H1 (cell line): ENCODE data around the gene TEX101. TPM values are rescaled to one million over a fixed set of nuclear protein-coding genes. Genes with fewer than 3 reads are reported as not detected.
"Not testable (repeated sequence)": the region's sequence is repeated elsewhere in the genome, so short reads cannot be mapped to it uniquely, and the experiment has no call there.

Experiments used
- CTCF ChIA-PET: fragments of 300-600 bp; sonication (Branson Sonifier 250); formaldehyde crosslinking; loops from one replicate; lab custom pipeline; 2021; ENCODE audit not compliant: partially characterized antibody; lab: Charles Lee
- POLR2A ChIA-PET: fragments of 300-600 bp; sonication (Branson Sonifier 250); formaldehyde crosslinking; loops from one replicate; lab custom pipeline; 2021; ENCODE audit warnings: inconsistent platforms; ENCODE audit not compliant: partially characterized antibody; lab: Charles Lee
- DNase-seq, 2 experiments: peaks; one replicate each; pipeline versions ENCODE4 v3.0.0 to v3.0.0-alpha.2; 2010 to 2022; ENCODE audit warnings: low spot score in 2 of 2, low read depth in 1 of 2, mixed read lengths in 1 of 2
- FAIRE-seq: peaks from 2 replicates; lab custom pipeline; 2011; peaks lifted over from hg19 to GRCh38; lab: Jason Lieb, UNC
- H2AFZ ChIP-seq: 2 replicates; pipeline ENCODE4 v1.8.1; 2012; ENCODE audit warnings: low read length, inconsistent platforms
- H2AK5ac ChIP-seq: 2 replicates; pipeline ENCODE4 v1.6.1; 2013; ENCODE audit warnings: low read depth, low read length
- H2BK120ac ChIP-seq: replicated peaks from 2 replicates; pipeline ENCODE3; 2013; ENCODE audit warnings: low read depth, low read length, inconsistent platforms
- H2BK12ac ChIP-seq: 2 replicates; pipeline ENCODE4 v1.6.1; 2013; ENCODE audit warnings: low read depth, low read length
- H2BK15ac ChIP-seq: 2 replicates; pipeline ENCODE4 v1.6.1; 2013; ENCODE audit warnings: low read length
- H2BK20ac ChIP-seq: 2 replicates; pipeline ENCODE4 v1.6.1; 2013; ENCODE audit warnings: low read length
- H2BK5ac ChIP-seq: 2 replicates; pipeline ENCODE4 v1.6.1; 2013; ENCODE audit warnings: low read depth, low read length
- H3K14ac ChIP-seq: 2 replicates; pipeline ENCODE4 v1.6.1; 2013; ENCODE audit warnings: inconsistent platforms; ENCODE audit not compliant: insufficient read length
- H3K18ac ChIP-seq: 2 replicates; pipeline ENCODE4 v1.6.1; 2013; ENCODE audit warnings: low read length; ENCODE audit errors: extremely low read depth
- H3K23ac ChIP-seq: 2 replicates; pipeline ENCODE4 v1.6.1; 2013; ENCODE audit warnings: inconsistent platforms; ENCODE audit not compliant: insufficient read length
- H3K23me2 ChIP-seq: 2 replicates; pipeline ENCODE4 v1.6.1; 2013; ENCODE audit warnings: low read depth, low read length
- H3K27ac ChIP-seq: 2 replicates; pipeline ENCODE4 v1.6.1; 2011; ENCODE audit warnings: low read depth, low read length, inconsistent platforms
- H3K27me3 ChIP-seq, 4 experiments: replicated peaks in 1 of 4; 1 replicate in 1 of 4; 2 replicates in 3 of 4; pipeline versions ENCODE4 v1.6.1 to v1.8.1; 2011 to 2013; ENCODE audit warnings: low read length in 3 of 4, mild to moderate bottlenecking in 3 of 4, inconsistent platforms in 2 of 4, mixed read lengths in 2 of 4, moderate library complexity in 1 of 4; ENCODE audit not compliant: control insufficient read depth in 3 of 4, insufficient read depth in 3 of 4; ENCODE audit errors: extremely low read depth in 1 of 4
- H3K36me3 ChIP-seq, 4 experiments: 2 replicates each; pipeline versions ENCODE4 v1.6.1 to v1.8.1; 2011 to 2013; ENCODE audit warnings: mild to moderate bottlenecking in 4 of 4, low read length in 3 of 4, moderate library complexity in 2 of 4, control low read depth in 1 of 4, inconsistent platforms in 1 of 4; ENCODE audit not compliant: insufficient read depth in 4 of 4, control insufficient read depth in 2 of 4
- H3K4ac ChIP-seq: replicated peaks from 2 replicates; pipeline ENCODE3; 2013; ENCODE audit warnings: low read length, low read depth, mixed read lengths, inconsistent platforms; ENCODE audit not compliant: insufficient read length
- H3K4me1 ChIP-seq, 4 experiments: replicated peaks in 1 of 4; 1 replicate in 1 of 4; 2 replicates in 3 of 4; pipeline versions ENCODE4 v1.6.1 to v1.8.1; 2011 to 2013; ENCODE audit warnings: low read length in 3 of 4, inconsistent platforms in 2 of 4, mixed read lengths in 1 of 4; ENCODE audit not compliant: insufficient read depth in 4 of 4, control insufficient read depth in 3 of 4
- H3K4me2 ChIP-seq, 2 experiments: 2 replicates each; pipeline versions ENCODE4 v1.6.1 to v1.8.1; 2011 to 2013; ENCODE audit warnings: low read depth in 2 of 2, low read length in 2 of 2, control low read depth in 1 of 2, inconsistent platforms in 1 of 2, mild to moderate bottlenecking in 1 of 2; ENCODE audit not compliant: insufficient read depth in 1 of 2
- H3K4me3 ChIP-seq, 4 experiments: fragments of 200-600, 300-600 bp in 1 of 4; sonication (generic), shearing (Covaris generic), sonication (Bioruptor Twin) in 1 of 4; 2 replicates each; pipeline versions ENCODE4 v1.5.1 to v1.8.1; 2011 to 2016; ENCODE audit warnings: low read length in 4 of 4, low read depth in 3 of 4, control low read depth in 2 of 4, inconsistent platforms in 2 of 4, mild to moderate bottlenecking in 2 of 4, mixed read lengths in 1 of 4, moderate library complexity in 1 of 4; ENCODE audit not compliant: insufficient read depth in 2 of 4; ENCODE audit errors: extremely low read depth in 1 of 4
- H3K56ac ChIP-seq: replicated peaks from 2 replicates; pipeline ENCODE3; 2013; ENCODE audit warnings: low read depth, mild to moderate bottlenecking, mixed read lengths, low read length, inconsistent platforms; ENCODE audit not compliant: insufficient read length
- H3K79me1 ChIP-seq: 2 replicates; pipeline ENCODE4 v1.6.1; 2013; ENCODE audit warnings: low read depth, low read length, control low read depth
- H3K79me2 ChIP-seq, 2 experiments: 2 replicates each; pipeline versions ENCODE4 v1.6.1 to v1.8.1; 2012 to 2013; ENCODE audit warnings: low read length in 2 of 2, mild to moderate bottlenecking in 2 of 2, inconsistent platforms in 1 of 2; ENCODE audit not compliant: insufficient read depth in 2 of 2, control insufficient read depth in 1 of 2
- H3K9ac ChIP-seq, 4 experiments: replicated peaks in 1 of 4; 1 replicate in 1 of 4; 2 replicates in 3 of 4; pipeline versions ENCODE4 v1.6.1 to v1.8.1; 2011 to 2013; ENCODE audit warnings: low read depth in 3 of 4, low read length in 3 of 4, control low read depth in 2 of 4, mild to moderate bottlenecking in 2 of 4, moderate library complexity in 2 of 4, inconsistent platforms in 1 of 4; ENCODE audit errors: extremely low read depth in 1 of 4
- H3K9me3 ChIP-seq, 2 experiments: 2 replicates each; pipeline versions ENCODE4 v1.6.1 to v1.8.1; 2012 to 2013; ENCODE audit warnings: mild to moderate bottlenecking in 2 of 2, moderate library complexity in 2 of 2, control low read depth in 1 of 2, inconsistent platforms in 1 of 2, low read depth in 1 of 2, low read length in 1 of 2, mixed read lengths in 1 of 2; ENCODE audit not compliant: insufficient read depth in 2 of 2
- H4K20me1 ChIP-seq, 2 experiments: replicated peaks in 1 of 2; 2 replicates each; pipeline versions ENCODE3 to v1.8.1; 2011 to 2013; ENCODE audit warnings: inconsistent platforms in 2 of 2, low read length in 2 of 2, mild to moderate bottlenecking in 1 of 2; ENCODE audit not compliant: insufficient read depth in 2 of 2, control insufficient read depth in 1 of 2
- H4K5ac ChIP-seq: 2 replicates; pipeline ENCODE4 v1.6.1; 2013; ENCODE audit warnings: low read length, low read depth, mixed read lengths, inconsistent platforms; ENCODE audit not compliant: insufficient read length
- H4K8ac ChIP-seq: 2 replicates; pipeline ENCODE4 v1.8.0; 2013; ENCODE audit warnings: mild to moderate bottlenecking, moderate library complexity, low read length, inconsistent platforms; ENCODE audit not compliant: insufficient read depth; ENCODE audit errors: extremely low read depth
- H4K91ac ChIP-seq: replicated peaks from 2 replicates; pipeline ENCODE3; 2013; ENCODE audit warnings: low read length, mixed read lengths, inconsistent platforms; ENCODE audit not compliant: insufficient read length
- WGBS, 2 experiments: shearing (Covaris generic) in 1 of 2; methylation state at CpG; one replicate each; pipeline versions ENCODE4 v1.1.6 to v1.1.7; 2013 to 2015; ENCODE audit warnings: low lambda C conversion rate in 2 of 2, mixed read lengths in 2 of 2, inconsistent platforms in 1 of 2, low coverage in 1 of 2, missing lambda C conversion rate in 1 of 2; ENCODE audit not compliant: insufficient replicate concordance in 2 of 2, insufficient coverage in 1 of 2, insufficient read length in 1 of 2; ENCODE audit errors: extremely low coverage in 1 of 2, missing lambda C conversion rate in 1 of 2; 5-methylcytosine and 5-hydroxymethylcytosine counted together
- polyA plus RNA-seq, 7 experiments: library from polyadenylated mRNA; depleted of rRNA in 3 of 7; stranded (reverse) in 5 of 7; unstranded in 2 of 7; fragments of >200 nt in 5 of 7; fragments of 200-250 nt in 2 of 7; gene quantifications; 1 replicate in 5 of 7; 2 replicates in 1 of 7; 4 replicates in 1 of 7; pipeline versions ENCODE4 v1.2.1 to v1.2.3, GENCODE V29; 2011 to 2013; ENCODE audit warnings: missing spikeins in 2 of 7, mixed read lengths in 2 of 7
- total RNA-seq: library from RNA; stranded (reverse); fragmentation: NEBNext Ultra II Directional; extraction: Animal tissue kit (Norgen Biotek cat#: 25700); gene quantifications from 2 replicates; pipeline ENCODE4 v1.2.1, GENCODE V29; 2021

Gene TEX101
- total and polyA plus RNA-seq, 2 of the 8 experiments (the other 6 are each of a cell fraction or from before 2014, with no cell fraction given): 0.12 TPM; not detected in 1

GRCh38 chr19:43391552-43391935 lies 23.1 kb upstream of the TEX101 start:
- H3K23ac ChIP-seq, H3K4me3 ChIP-seq, H3K9ac ChIP-seq, H2BK20ac ChIP-seq, DNase-seq, H3K4me1 ChIP-seq, H4K8ac ChIP-seq, H3K9me3 ChIP-seq, H3K79me2 ChIP-seq, H3K4me2 ChIP-seq, H3K14ac ChIP-seq, H3K18ac ChIP-seq, FAIRE-seq, H4K91ac ChIP-seq, H4K20me1 ChIP-seq, H3K79me1 ChIP-seq, H3K36me3 ChIP-seq, POLR2A ChIA-PET, H3K27ac ChIP-seq, H2BK15ac ChIP-seq, H2AK5ac ChIP-seq, H3K56ac ChIP-seq, H2BK120ac ChIP-seq, H2AFZ ChIP-seq, H3K4ac ChIP-seq, CTCF ChIA-PET, H2BK12ac ChIP-seq, H2BK5ac ChIP-seq, H3K27me3 ChIP-seq, H3K23me2 ChIP-seq, H4K5ac ChIP-seq: not testable (repeated sequence)
- WGBS, 2 experiments: 94% methylated on average over 6 of the region's 6 CpGs; no CpG with 5 or more reads in 1 of the 2 experiments

GRCh38 chr19:43393501-43393900 lies 21.2 kb upstream of the TEX101 start:
- WGBS, 2 experiments: 88% methylated on average over 3 of the region's 3 CpGs; no CpG with 5 or more reads in 1 of the 2 experiments
- H2BK20ac ChIP-seq, H3K79me1 ChIP-seq, H2BK15ac ChIP-seq, H2AK5ac ChIP-seq, H3K18ac ChIP-seq, H3K27me3 ChIP-seq, H2BK5ac ChIP-seq, CTCF ChIA-PET, H2AFZ ChIP-seq, H3K79me2 ChIP-seq, H3K9ac ChIP-seq, H3K9me3 ChIP-seq, H4K5ac ChIP-seq, H2BK120ac ChIP-seq, H4K20me1 ChIP-seq, H3K4ac ChIP-seq, H3K4me2 ChIP-seq, DNase-seq, H3K4me3 ChIP-seq, FAIRE-seq, H3K4me1 ChIP-seq, H3K27ac ChIP-seq, H4K91ac ChIP-seq, H3K23me2 ChIP-seq, H3K23ac ChIP-seq, POLR2A ChIA-PET, H4K8ac ChIP-seq, H3K36me3 ChIP-seq, H3K14ac ChIP-seq, H2BK12ac ChIP-seq, H3K56ac ChIP-seq: not testable (repeated sequence)
